ENCODE data around the gene KCTD16. TPM values are rescaled to one million over a fixed set of nuclear protein-coding genes. Genes with fewer than 3 reads are reported as not detected.

Gene KCTD16
- total and polyA plus RNA-seq, 2 experiments from 2014 or later: 0.02 to 0.76 TPM

DNA sequence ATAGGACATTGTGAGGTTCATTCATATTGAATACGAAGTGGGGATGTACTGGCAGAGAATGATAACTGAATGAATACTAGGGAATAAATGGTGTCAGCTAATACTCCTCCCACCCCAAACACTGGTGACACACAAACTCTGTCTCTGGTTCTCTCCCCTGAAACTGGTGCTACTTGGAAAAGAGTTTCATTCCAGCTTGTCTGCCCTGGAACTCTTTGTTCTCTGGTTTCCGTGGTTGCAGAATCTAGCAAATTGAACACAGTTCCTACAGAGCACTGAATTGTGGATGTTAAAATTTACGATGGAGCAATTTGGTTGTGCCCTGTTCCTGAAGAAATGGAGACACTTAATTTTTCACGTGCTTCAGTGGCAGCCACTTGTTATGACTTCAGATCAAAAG lies 181.7 kb downstream of the KCTD16 start (continued):
- TF ChIP-seq, protein P1, sequence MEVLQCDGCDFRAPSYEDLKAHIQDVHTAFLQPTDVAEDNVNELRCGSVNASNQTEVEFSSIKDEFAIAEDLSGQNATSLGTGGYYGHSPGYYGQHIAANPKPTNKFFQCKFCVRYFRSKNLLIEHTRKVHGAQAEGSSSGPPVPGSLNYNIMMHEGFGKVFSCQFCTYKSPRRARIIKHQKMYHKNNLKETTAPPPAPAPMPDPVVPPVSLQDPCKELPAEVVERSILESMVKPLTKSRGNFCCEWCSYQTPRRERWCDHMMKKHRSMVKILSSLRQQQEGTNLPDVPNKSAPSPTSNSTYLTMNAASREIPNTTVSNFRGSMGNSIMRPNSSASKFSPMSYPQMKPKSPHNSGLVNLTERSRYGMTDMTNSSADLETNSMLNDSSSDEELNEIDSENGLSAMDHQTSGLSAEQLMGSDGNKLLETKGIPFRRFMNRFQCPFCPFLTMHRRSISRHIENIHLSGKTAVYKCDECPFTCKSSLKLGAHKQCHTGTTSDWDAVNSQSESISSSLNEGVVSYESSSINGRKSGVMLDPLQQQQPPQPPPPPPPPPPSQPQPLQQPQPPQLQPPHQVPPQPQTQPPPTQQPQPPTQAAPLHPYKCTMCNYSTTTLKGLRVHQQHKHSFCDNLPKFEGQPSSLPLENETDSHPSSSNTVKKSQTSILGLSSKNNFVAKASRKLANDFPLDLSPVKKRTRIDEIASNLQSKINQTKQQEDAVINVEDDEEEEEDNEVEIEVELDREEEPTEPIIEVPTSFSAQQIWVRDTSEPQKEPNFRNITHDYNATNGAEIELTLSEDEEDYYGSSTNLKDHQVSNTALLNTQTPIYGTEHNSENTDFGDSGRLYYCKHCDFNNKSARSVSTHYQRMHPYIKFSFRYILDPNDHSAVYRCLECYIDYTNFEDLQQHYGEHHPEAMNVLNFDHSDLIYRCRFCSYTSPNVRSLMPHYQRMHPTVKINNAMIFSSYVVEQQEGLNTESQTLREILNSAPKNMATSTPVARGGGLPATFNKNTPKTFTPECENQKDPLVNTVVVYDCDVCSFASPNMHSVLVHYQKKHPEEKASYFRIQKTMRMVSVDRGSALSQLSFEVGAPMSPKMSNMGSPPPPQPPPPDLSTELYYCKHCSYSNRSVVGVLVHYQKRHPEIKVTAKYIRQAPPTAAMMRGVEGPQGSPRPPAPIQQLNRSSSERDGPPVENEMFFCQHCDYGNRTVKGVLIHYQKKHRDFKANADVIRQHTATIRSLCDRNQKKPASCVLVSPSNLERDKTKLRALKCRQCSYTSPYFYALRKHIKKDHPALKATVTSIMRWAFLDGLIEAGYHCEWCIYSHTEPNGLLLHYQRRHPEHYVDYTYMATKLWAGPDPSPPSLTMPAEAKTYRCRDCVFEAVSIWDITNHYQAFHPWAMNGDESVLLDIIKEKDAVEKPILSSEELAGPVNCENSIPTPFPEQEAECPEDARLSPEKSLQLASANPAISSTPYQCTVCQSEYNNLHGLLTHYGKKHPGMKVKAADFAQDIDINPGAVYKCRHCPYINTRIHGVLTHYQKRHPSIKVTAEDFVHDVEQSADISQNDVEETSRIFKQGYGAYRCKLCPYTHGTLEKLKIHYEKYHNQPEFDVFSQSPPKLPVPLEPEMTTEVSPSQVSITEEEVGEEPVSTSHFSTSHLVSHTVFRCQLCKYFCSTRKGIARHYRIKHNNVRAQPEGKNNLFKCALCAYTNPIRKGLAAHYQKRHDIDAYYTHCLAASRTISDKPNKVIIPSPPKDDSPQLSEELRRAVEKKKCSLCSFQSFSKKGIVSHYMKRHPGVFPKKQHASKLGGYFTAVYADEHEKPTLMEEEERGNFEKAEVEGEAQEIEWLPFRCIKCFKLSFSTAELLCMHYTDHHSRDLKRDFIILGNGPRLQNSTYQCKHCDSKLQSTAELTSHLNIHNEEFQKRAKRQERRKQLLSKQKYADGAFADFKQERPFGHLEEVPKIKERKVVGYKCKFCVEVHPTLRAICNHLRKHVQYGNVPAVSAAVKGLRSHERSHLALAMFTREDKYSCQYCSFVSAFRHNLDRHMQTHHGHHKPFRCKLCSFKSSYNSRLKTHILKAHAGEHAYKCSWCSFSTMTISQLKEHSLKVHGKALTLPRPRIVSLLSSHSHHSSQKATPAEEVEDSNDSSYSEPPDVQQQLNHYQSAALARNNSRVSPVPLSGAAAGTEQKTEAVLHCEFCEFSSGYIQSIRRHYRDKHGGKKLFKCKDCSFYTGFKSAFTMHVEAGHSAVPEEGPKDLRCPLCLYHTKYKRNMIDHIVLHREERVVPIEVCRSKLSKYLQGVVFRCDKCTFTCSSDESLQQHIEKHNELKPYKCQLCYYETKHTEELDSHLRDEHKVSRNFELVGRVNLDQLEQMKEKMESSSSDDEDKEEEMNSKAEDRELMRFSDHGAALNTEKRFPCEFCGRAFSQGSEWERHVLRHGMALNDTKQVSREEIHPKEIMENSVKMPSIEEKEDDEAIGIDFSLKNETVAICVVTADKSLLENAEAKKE (CRISPR knock-in tag; IDR thresholded peaks at IDR 0.05): no peak
- TF ChIP-seq, protein P2, sequence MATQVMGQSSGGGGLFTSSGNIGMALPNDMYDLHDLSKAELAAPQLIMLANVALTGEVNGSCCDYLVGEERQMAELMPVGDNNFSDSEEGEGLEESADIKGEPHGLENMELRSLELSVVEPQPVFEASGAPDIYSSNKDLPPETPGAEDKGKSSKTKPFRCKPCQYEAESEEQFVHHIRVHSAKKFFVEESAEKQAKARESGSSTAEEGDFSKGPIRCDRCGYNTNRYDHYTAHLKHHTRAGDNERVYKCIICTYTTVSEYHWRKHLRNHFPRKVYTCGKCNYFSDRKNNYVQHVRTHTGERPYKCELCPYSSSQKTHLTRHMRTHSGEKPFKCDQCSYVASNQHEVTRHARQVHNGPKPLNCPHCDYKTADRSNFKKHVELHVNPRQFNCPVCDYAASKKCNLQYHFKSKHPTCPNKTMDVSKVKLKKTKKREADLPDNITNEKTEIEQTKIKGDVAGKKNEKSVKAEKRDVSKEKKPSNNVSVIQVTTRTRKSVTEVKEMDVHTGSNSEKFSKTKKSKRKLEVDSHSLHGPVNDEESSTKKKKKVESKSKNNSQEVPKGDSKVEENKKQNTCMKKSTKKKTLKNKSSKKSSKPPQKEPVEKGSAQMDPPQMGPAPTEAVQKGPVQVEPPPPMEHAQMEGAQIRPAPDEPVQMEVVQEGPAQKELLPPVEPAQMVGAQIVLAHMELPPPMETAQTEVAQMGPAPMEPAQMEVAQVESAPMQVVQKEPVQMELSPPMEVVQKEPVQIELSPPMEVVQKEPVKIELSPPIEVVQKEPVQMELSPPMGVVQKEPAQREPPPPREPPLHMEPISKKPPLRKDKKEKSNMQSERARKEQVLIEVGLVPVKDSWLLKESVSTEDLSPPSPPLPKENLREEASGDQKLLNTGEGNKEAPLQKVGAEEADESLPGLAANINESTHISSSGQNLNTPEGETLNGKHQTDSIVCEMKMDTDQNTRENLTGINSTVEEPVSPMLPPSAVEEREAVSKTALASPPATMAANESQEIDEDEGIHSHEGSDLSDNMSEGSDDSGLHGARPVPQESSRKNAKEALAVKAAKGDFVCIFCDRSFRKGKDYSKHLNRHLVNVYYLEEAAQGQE (IDR thresholded peaks at IDR 0.05; ENCODE audit: unreplicated experiment): no peak
- TF ChIP-seq, protein P3, sequence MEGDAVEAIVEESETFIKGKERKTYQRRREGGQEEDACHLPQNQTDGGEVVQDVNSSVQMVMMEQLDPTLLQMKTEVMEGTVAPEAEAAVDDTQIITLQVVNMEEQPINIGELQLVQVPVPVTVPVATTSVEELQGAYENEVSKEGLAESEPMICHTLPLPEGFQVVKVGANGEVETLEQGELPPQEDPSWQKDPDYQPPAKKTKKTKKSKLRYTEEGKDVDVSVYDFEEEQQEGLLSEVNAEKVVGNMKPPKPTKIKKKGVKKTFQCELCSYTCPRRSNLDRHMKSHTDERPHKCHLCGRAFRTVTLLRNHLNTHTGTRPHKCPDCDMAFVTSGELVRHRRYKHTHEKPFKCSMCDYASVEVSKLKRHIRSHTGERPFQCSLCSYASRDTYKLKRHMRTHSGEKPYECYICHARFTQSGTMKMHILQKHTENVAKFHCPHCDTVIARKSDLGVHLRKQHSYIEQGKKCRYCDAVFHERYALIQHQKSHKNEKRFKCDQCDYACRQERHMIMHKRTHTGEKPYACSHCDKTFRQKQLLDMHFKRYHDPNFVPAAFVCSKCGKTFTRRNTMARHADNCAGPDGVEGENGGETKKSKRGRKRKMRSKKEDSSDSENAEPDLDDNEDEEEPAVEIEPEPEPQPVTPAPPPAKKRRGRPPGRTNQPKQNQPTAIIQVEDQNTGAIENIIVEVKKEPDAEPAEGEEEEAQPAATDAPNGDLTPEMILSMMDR (conservative IDR thresholded peaks at IDR 0.05; ENCODE audit: low read depth in 2 of 2): no peak
- no peak for TF ChIP-seq ZNF114 (CRISPR knock-in tag; IDR thresholded peaks at IDR 0.05)
